Karpas-422 (cell line): ENCODE data around the gene COPS9. TPM values are rescaled to one million over a fixed set of nuclear protein-coding genes. Genes with fewer than 3 reads are reported as not detected.

ENCODE experiments used
- DNase-seq: peaks from one replicate; pipeline ENCODE4 v3.0.0-alpha.2; 2015
- H2AFZ ChIP-seq: fragments of 200-600 bp; sonication (generic); 2 replicates; pipeline ENCODE4 v1.6.1; 2014; ENCODE audit warnings: antibody characterized with exemption, low read length, mixed read lengths
- H3K27ac ChIP-seq: fragments of 200-600 bp; sonication (generic); 2 replicates; pipeline ENCODE4 v1.5.1; 2014; ENCODE audit warnings: mild to moderate bottlenecking, low read length, moderate library complexity
- H3K27me3 ChIP-seq: fragments of 200-600 bp; sonication (generic); 2 replicates; pipeline ENCODE4 v1.6.1; 2014; ENCODE audit warnings: low read length, mixed read lengths
- H3K36me3 ChIP-seq: fragments of 200-600 bp; sonication (generic); 2 replicates; pipeline ENCODE4 v1.6.1; 2014; ENCODE audit warnings: low read length, mixed read lengths; ENCODE audit not compliant: insufficient read depth
- H3K4me1 ChIP-seq: fragments of 200-600 bp; sonication (generic); 2 replicates; pipeline ENCODE4 v1.6.1; 2014; ENCODE audit warnings: mild to moderate bottlenecking, low read length, mixed read lengths
- H3K4me2 ChIP-seq: fragments of 200-600 bp; sonication (generic); 2 replicates; pipeline ENCODE4 v1.6.1; 2014; ENCODE audit warnings: low read length, low read depth, mild to moderate bottlenecking; ENCODE audit not compliant: poor library complexity, severe bottlenecking
- H3K4me3 ChIP-seq: fragments of 200-600 bp; sonication (generic); 2 replicates; pipeline ENCODE4 v1.5.1; 2014; ENCODE audit warnings: mild to moderate bottlenecking, antibody characterized with exemption, low read length, mixed read lengths
- H3K79me2 ChIP-seq: fragments of 200-600 bp; sonication (generic); 2 replicates; pipeline ENCODE4 v1.6.1; 2014; ENCODE audit warnings: mild to moderate bottlenecking, low read length, mixed read lengths
- H3K9ac ChIP-seq: fragments of 200-600 bp; sonication (generic); 2 replicates; pipeline ENCODE4 v1.6.0; 2014; ENCODE audit warnings: low read length
- H3K9me2 ChIP-seq: fragments of 200-600 bp; sonication (generic), shearing (Covaris generic); replicated peaks from 2 replicates; pipeline ENCODE4 v1.6.0; 2014; ENCODE audit warnings: mild to moderate bottlenecking, low read length, moderate library complexity; ENCODE audit not compliant: insufficient read depth
- H3K9me3 ChIP-seq: fragments of 300-700, 200-600 bp; sonication (generic); 2 replicates; pipeline ENCODE4 v1.6.1; 2014; ENCODE audit warnings: low read length, mixed read lengths
- H4K20me1 ChIP-seq: fragments of 200-600 bp; sonication (generic); 2 replicates; pipeline ENCODE4 v1.6.1; 2014; ENCODE audit warnings: mild to moderate bottlenecking, antibody characterized with exemption, low read length, low read depth; ENCODE audit not compliant: insufficient read depth
- total RNA-seq: library from RNA; depleted of rRNA; stranded (reverse); fragments of >200 nt; shearing (Covaris generic); gene quantifications from 2 replicates; pipeline ENCODE4 v1.2.3, GENCODE V29; 2014; ENCODE audit warnings: low replicate concordance

COPS9 gene
- total RNA-seq, 1 experiment from 2014 or later = 214 TPM

- Histone ChIP-seq H3K4me1 (no peaks in the 10 kb centered on the region), H2AFZ (no peak overlapping the region), H3K79me2 (no peaks in the 10 kb centered on the region), H3K27ac (no peak overlapping the region), H3K4me3 (no peak overlapping the region), H3K9me3 (no peaks in the 10 kb centered on the region), H3K9ac (no peak overlapping the region), H3K27me3 (no peaks in the 10 kb centered on the region), H3K9me2 (no peaks in the 10 kb centered on the region), H3K36me3 (no peaks in the 10 kb centered on the region), H3K4me2 (no peak overlapping the region), H4K20me1 (no peaks in the 10 kb centered on the region)
- DNase-seq = no peak
Measured at GRCh38 chr2:240157147-240157470, 21.0 kb upstream of the COPS9 start.

GRCh38 chr2:240156435-240157146 lies 20.5 kb upstream of the COPS9 start:
- H3K36me3 ChIP-seq = no peaks in the 10 kb centered on the region
- no peak overlapping the region for H3K27ac ChIP-seq
- no peaks in the 10 kb centered on the region for H3K9me2 ChIP-seq
- no peaks in the 10 kb centered on the region for H3K79me2 ChIP-seq
- no peak overlapping the region for H3K4me2 ChIP-seq
- H2AFZ ChIP-seq = no peak overlapping the region
- no peak overlapping the region for H3K4me3 ChIP-seq
- no peaks in the 10 kb centered on the region for H3K9me3 ChIP-seq
- H4K20me1 ChIP-seq = no peaks in the 10 kb centered on the region
- H3K9ac ChIP-seq = no peak overlapping the region
- H3K27me3 ChIP-seq = no peaks in the 10 kb centered on the region
- no peak for DNase-seq
- H3K4me1 ChIP-seq = no peaks in the 10 kb centered on the region

- Histone ChIP-seq H3K27me3 (no peaks in the 10 kb centered on the region), H4K20me1 (no peaks in the 10 kb centered on the region), H2AFZ (no peak overlapping the region), H3K4me1 (no peaks in the 10 kb centered on the region), H3K4me2 (no peak overlapping the region), H3K27ac (no peak overlapping the region), H3K79me2 (no peaks in the 10 kb centered on the region), H3K4me3 (no peak overlapping the region), H3K9ac (no peak overlapping the region), H3K36me3 (no peaks in the 10 kb centered on the region), H3K9me3 (no peaks in the 10 kb centered on the region), H3K9me2 (no peaks in the 10 kb centered on the region)
- no peak for DNase-seq
Measured at GRCh38 chr2:240155745-240156390, 19.8 kb upstream of the COPS9 start.

- Histone ChIP-seq H3K4me1 (no peaks in the 10 kb centered on the region), H3K4me3 (no peak overlapping the region), H3K9me2 (no peaks in the 10 kb centered on the region), H3K9ac (no peak overlapping the region), H3K4me2 (no peak overlapping the region), H3K79me2 (no peaks in the 10 kb centered on the region), H3K36me3 (no peaks in the 10 kb centered on the region), H3K27me3 (no peaks in the 10 kb centered on the region), H2AFZ (no peak overlapping the region), H4K20me1 (no peaks in the 10 kb centered on the region), H3K9me3 (no peaks in the 10 kb centered on the region), H3K27ac (no peak overlapping the region)
- no peak for DNase-seq
Measured at GRCh38 chr2:240155048-240155744, 19.1 kb upstream of the COPS9 start.

GRCh38 chr2:240154606-240155005 lies 18.5 kb upstream of the COPS9 start:
- Histone ChIP-seq H3K4me3 (no peak overlapping the region), H3K79me2 (no peaks in the 10 kb centered on the region), H4K20me1 (no peaks in the 10 kb centered on the region), H3K4me1 (no peaks in the 10 kb centered on the region), H3K9ac (no peak overlapping the region), H3K9me3 (no peaks in the 10 kb centered on the region), H2AFZ (no peak overlapping the region), H3K27ac (no peak overlapping the region), H3K27me3 (no peaks in the 10 kb centered on the region), H3K36me3 (no peaks in the 10 kb centered on the region), H3K4me2 (no peak overlapping the region), H3K9me2 (no peaks in the 10 kb centered on the region)
- DNase-seq = no peak

GRCh38 chr2:240153418-240153817 lies 17.3 kb upstream of the COPS9 start:
- Histone ChIP-seq H4K20me1 (no peaks in the 10 kb centered on the region), H3K9ac (no peak overlapping the region), H2AFZ (no peak overlapping the region), H3K9me2 (no peaks in the 10 kb centered on the region), H3K4me2 (no peak overlapping the region), H3K9me3 (no peaks in the 10 kb centered on the region), H3K79me2 (no peaks in the 10 kb centered on the region), H3K36me3 (no peaks in the 10 kb centered on the region), H3K4me3 (no peak overlapping the region), H3K4me1 (no peaks in the 10 kb centered on the region), H3K27me3 (no peaks in the 10 kb centered on the region), H3K27ac (no peak overlapping the region)
- DNase-seq = no peak

GRCh38 chr2:240151477-240152031 lies 15.4 kb upstream of the COPS9 start:
- H3K79me2 ChIP-seq = no peaks in the 10 kb centered on the region
- no peaks in the 10 kb centered on the region for H3K4me1 ChIP-seq
- H4K20me1 ChIP-seq = no peaks in the 10 kb centered on the region
- H3K9me3 ChIP-seq = no peaks in the 10 kb centered on the region
- no peaks in the 10 kb centered on the region for H3K36me3 ChIP-seq
- H3K4me2 ChIP-seq = no peak overlapping the region
- no peak overlapping the region for H3K9ac ChIP-seq
- DNase-seq = no peak
- no peak overlapping the region for H2AFZ ChIP-seq
- H3K27me3 ChIP-seq = no peaks in the 10 kb centered on the region
- H3K9me2 ChIP-seq = no peaks in the 10 kb centered on the region
- H3K27ac ChIP-seq = no peak overlapping the region
- H3K4me3 ChIP-seq = no peak overlapping the region
